Measurements from ENCODE around the gene GKAP1. TPM values are rescaled to one million over a fixed set of nuclear protein-coding genes. Genes with fewer than 3 reads are reported as not detected.

The GKAP1 gene
- 0.39 TPM in 1 of 2 replicates, not detected in the other for total RNA-seq

DNA sequence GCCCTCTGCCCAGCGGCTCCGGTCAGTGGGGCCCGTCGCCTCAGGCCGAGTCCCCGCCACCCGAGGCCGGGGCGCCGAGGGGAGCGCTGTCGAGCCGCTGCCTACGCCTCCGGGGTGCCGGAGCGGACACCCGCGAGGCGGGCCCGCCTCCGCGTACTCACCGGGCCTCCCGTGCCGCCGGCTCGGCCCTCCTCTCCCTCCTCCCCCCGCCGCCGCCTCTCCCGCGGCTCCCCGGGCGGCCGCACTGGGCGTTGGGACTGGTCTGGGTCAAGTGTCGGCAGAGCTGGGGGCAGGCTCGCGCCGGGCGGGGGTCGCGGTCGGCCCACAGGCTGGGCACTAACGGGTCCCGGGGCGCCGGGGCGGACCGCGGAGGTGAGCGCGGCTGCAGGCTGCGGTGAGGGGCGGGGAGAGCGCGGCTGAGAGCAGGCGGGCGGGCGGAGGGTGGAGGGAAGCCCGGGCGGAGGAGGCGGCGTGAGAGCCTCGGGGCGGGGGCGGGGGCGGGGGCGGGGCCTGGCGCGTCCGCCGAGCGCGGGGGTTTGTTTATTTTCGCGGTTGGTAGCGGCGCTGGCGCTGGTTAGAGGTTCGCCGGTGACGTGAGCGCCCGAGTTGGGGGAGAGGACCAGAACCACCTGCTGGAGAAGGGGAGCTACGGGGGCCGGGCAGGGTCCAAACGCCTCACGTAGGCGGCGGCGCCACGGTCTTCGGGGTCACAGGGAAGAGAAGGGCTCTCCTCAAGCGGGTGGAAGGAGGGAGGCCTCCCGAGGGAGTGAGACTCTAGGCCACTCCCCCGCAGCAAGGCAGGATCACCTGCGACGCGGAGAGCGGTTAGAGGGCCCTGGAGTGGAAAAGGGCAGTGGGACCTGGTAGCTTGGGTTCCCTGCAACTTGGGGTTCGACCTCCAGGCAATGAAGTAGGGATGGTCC, at the start of gene GKAP1:
GKAP1 (minus strand) TSS at position 414 of the 923 bp plus-strand sequence. CDS start 11,252 bp downstream, outside the sequence.

GRCh38 chr9:83707768-83708514, 109.6 kb downstream of the GKAP1 start, which contains the start of gene UBQLN1:
UBQLN1 (minus strand) TSS chr9:83707958; CDS start chr9:83707679, 279 bp downstream.

Other genes with a start within 250 kb of the GKAP1 start
- gene IDNK, start 194.6 kb downstream of the GKAP1 start, total RNA-seq = 2.9 and 3.5 TPM in 2 replicates
- gene UBQLN1, start 109.8 kb downstream of the GKAP1 start, total RNA-seq = 53.8 and 105 TPM in 2 replicates
- gene KIF27, start 103.7 kb upstream of the GKAP1 start, total RNA-seq = 2.4 and 5.5 TPM in 2 replicates
- 405 and 512 TPM in 2 replicates for gene HNRNPK, start 162.4 kb upstream of the GKAP1 start, total RNA-seq
- gene RMI1, start 163.0 kb upstream of the GKAP1 start, total RNA-seq = 4.8 and 5.9 TPM in 2 replicates

Data from placental epithelial cell (primary cell).